ENCODE data around the gene POLD3. TPM values are rescaled to one million over a fixed set of nuclear protein-coding genes. Genes with fewer than 3 reads are reported as not detected.

The POLD3 gene, protein sequence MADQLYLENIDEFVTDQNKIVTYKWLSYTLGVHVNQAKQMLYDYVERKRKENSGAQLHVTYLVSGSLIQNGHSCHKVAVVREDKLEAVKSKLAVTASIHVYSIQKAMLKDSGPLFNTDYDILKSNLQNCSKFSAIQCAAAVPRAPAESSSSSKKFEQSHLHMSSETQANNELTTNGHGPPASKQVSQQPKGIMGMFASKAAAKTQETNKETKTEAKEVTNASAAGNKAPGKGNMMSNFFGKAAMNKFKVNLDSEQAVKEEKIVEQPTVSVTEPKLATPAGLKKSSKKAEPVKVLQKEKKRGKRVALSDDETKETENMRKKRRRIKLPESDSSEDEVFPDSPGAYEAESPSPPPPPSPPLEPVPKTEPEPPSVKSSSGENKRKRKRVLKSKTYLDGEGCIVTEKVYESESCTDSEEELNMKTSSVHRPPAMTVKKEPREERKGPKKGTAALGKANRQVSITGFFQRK
- 35.7 and 38.3 TPM in 2 replicates for total RNA-seq

DNA sequence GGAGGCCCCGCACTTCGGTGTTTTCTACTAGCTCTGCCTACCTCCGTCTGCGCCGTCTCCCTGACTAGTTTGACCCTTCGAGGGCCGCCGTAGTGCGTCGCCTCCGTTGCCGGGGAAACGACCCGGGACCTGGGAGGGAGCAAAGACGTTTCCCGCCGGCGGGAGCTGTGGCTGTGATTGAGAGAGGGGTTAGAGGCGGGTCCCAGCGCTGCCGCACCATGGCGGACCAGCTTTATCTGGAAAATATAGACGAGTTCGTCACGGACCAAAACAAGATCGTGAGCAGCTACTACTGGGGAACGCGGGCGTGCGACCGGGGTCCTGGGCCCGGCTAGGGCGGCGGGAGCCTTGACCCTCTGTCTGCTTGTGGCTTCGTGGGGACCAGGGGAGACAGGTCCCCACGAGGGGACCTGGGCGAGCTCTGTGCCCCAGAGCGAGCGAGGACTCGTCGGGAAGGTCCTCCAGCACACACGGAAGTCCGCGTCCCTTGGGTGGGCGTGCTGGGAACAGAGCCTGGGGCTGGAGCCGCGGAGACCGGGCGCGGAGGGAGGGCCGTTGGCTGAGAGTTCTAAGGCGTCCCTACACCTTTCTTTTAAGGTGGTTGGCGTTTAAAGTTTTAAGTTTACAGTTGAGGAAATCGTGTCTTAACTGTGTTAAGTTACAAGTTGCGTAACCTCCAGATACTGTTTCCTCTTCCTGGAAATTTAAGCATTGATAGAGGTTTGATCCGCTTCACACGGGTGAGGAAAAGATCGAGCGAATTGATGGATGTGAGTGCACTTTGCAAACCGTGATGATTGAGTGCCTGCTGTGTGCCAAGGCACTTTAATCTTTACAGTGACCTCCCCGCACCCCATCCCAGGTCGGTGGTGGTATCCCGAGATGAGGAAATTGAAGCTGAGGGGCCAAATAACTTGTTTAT is at the start of gene POLD3:
Gene POLD3 (plus strand): TSS at position 142 of the 922 bp plus-strand sequence. CDS start 77 bp downstream, at position 219.
- intact Hi-C loops (cut with micrococcal nuclease): loop anchor here (1.0 to 10.0 kb wide), 11 partner anchors 11 to 1220 kb away; partner anchors contain the start of genes C2CD3, COA4, LIPT2 and PAAF1

DNA sequence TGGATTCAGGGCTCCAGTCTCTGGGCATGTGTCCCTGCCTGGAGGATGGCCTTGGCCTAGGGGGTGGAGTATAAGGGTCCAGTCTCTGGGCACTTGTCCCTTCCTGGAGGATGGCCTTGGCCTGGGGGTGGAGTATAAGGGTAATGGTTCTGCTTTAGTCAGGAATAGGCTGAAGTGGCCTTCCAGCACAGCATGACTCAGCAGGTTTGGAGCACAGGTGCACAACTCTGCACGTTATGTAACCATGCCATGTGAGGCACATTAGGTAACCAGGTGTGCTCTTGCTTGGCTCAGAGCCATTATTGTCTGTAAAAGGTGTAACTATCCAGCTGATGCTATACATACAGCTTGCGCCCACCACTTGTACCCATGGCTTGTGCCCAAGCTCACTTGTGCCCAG is 48.4 kb upstream of the POLD3 start:
- intact Hi-C loops (cut with micrococcal nuclease): no loop called here

DNA sequence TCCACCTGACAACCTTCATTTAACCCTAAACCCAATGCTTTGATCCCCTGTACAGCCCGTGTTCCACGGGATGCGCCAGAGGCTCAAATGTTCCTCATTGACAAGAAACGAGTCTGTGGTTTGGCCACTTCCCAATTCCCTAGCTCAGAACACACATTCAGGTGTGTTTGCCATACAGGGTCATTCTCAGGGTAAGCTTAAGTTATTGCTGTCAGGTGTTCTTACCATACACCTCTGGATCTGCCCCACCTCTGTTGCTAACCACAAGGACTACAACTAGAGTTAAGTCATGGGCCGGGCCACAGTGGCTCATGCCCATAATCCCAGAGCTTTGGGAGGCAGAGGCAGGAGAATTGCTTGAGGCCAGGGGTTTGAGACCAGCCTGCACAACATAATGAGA is 45.6 kb upstream of the POLD3 start:
- intact Hi-C loops (cut with micrococcal nuclease): no loop called here

DNA sequence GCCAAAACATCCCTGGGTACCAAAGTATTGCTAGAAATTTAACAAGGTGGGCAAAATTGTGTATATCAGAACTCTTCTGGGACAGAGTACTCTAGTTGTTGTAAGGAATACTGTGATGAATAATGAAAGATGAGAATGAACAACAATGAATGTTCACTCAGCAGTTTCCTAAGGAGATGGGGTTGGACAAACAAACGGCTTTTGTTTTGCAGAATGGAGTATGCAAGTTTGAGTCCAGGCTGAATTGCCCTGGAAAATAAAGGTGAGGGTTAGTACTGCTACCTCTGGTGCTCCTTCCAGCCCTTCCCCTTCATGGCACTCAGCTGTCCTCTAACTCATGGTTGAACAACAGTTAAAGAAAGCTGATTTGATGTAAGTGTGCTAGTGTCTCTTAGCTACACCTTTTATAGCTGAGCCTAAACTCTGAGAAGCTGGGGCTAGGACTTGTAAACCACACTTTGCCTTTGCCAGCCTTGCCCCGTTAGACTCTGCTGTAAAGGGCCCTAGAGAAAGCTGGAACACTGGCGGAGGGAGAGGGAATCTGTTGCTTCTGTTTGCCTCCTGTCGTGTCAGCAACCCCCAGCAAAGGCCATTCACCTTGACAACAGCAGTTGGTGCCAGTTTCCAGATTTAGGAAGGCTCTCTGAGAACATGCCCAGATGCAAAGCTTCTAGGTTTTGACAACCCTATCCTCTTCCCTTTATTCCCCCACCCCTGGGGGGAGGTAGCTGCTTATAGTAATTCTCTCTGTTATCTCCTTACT is 41.2 kb upstream of the POLD3 start:
- intact Hi-C loops (cut with micrococcal nuclease): no loop called here

DNA sequence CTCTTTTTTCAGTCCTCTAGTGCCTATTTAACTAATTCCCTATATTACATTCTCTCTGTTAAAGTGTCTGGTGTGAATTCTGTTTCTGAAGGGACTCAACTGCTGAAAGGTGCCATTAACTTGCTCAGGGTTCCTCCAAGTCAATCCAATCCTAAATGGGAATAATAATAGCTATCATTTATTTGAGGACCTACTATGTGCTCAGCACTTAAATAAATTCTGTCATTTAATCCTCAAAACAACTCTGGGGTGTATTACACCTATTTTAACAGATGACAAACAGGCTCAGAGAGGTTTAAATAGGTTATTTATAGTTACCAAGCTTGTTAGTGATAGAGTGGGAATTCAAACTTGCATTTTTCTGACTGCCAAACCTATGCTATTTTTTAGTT is 40.6 kb upstream of the POLD3 start:
- intact Hi-C loops (cut with micrococcal nuclease): no loop called here

DNA sequence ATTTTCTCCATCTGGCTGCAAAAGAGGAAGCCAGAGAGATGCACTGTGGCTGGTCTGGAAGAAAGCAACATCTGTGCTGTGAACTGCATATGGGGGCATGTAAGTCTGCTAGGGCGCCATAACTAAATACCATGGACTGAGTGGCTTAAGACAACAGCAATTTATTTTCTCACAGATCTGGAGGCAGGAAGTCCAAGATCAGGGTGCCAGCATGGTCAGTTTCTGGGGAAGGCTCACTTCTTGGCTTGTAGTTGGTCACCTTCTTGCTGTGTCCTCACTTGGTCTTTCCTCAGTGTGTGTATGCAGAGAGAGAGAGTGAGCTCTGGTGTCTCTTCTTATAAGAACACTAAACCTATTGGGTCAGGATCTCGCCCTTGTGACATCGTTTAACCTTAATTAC is 34.9 kb upstream of the POLD3 start:
- intact Hi-C loops (cut with micrococcal nuclease): no loop called here

DNA sequence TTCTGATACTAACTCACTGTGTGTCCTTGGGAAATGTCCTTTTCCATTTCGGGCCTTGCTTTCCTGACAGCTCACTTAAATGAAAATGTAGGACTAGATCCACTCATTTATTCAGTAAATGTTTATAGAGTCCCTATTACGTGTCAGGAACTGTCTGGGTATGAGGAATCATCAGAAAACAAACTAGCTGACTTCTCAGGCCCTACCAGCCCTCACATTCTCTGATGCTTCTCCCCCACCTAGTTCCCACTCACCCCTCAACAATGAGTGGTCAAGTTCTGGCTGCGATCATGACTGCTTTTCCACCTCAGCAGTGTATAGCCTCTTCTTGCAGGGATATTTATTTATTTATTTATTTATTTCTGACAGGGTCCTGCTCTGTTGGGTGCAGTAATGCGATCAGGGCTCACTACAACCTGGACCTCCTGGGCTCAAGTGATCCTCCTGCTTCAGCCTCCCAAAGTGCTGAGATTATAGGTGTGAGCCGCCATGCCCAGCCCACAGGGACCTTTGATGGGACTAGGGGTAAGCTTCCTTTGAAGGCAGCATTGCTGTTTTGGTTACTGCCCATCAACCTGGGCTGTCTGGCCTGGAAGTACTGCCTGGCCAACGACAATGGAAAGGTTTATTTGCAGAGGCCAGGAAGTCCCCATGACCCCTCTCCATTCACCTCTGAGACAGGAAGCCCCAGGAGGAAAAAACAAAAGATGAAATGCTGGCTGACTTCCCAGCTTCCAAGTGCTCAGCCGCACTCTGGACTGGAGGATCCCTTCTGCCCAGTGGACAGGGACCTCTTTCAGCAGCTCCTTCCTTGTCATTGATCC is 33.1 kb upstream of the POLD3 start:
- intact Hi-C loops (cut with micrococcal nuclease): no loop called here

DNA sequence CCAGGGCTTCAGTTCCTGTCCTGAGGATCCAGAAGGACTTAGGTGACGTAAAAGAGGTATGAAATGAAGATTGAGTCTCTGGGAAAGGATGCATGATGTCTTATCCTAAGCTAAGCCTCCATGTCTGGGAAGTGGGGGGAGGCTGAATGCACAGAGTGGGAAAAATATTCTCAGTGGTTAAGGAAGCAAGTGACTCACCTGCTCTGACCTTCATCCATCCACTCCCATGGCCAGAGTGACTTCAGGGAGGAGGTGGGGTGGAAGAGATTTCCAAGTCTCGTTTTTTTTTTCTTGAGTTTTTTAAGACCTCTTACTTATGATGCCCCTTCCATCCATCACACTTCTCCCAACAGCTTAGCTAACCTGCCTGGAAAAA is 32.5 kb upstream of the POLD3 start:
- intact Hi-C loops (cut with micrococcal nuclease): no loop called here

DNA sequence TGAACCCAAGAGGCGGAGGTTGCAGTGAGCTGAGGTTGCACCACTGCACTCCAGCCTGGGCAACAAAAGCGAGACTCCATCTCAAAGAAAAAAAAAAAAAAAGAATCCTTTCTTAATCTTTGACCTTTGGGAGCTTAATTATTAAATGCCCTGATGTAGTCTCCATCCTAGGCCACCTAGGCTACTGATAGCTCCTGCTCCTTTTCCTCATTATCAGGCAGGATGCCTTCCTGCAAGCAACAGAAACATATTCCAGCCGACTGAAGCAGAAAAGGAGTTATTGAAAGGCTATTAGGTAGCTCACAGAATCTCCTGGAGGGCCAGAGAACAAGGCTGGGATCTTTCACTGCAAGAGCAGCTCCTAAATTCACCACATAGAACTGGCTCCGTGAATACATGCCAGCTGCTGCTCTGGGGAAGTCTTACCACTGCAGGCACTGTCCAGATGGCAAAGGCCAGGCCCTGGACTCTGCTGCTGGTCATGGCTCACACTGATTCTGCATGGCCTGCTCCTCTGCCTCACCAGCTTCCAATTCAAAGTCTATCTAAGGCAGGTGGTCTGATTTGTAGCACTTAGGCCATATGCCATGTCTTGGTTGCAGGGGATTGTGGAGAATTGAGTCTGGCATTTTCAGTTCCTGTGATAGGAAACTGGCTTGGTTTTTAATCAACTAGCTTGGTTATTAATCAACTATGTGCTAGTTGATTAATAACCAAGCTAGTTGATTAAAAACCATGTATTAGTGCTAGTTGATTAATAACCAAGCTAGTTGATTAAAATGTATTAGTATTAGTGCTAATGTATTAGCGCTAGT is 26.0 kb upstream of the POLD3 start:
- intact Hi-C loops (cut with micrococcal nuclease): no loop called here

DNA sequence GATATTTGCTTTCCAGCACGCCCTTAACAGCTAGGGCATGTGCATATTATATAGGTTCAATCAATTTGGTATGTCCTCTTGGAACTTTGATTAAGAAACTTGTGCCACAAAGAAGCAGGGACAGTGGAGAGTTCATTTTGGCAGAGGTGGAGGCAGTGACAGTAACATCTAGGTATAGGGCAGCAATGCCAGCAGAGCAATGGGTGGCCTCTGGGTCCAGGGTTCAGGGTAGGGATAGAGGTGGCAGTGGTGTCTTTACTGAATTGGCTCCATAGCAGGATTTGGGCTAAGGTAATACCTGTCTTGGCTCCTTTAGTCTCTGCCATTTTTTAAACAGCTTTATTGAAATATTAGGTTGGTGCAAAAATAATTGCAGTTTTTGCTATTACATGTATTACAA is 24.4 kb upstream of the POLD3 start:
- intact Hi-C loops (cut with micrococcal nuclease): no loop called here

DNA sequence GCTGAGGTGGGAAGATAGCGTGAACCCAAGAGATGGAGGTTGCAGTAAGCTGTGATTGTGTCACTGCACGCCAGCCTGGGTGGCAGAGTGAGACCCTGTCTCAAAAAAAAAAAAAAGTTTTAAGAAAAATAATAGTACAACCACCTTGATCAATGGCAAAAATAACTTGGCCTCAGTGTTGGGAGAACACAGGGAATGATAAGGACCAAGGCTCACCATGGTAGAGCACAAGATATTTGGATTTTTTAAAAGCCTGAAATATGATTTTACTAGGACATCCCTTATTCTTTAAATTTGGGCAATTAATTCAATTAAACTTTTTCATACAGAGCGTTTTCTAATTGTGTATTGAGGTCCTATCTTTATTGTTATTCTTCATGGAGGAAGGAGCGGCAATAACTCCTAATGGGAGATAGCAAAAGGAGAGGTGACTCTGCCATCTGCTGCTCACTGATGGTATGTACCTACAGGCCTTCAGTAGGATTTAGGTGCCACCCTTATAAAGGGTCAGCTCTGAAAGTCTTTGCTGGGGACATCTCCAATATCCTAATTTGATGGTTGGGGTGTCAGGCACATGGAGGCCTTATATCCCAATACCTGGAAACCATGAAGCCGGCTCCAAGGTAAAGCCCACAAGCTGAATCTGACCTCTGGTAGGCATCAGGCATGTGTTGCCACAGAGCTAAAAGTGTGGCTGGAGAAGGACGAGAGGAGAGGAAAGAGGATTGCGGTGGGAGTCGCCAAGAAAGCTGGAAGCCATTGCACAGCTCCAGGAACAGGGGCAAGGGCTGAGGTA is 21.9 kb upstream of the POLD3 start:
- intact Hi-C loops (cut with micrococcal nuclease): loop anchor here (1.0 kb wide), 3 partner anchors 117 to 186 kb away; no protein-coding TSS in a partner anchor

DNA sequence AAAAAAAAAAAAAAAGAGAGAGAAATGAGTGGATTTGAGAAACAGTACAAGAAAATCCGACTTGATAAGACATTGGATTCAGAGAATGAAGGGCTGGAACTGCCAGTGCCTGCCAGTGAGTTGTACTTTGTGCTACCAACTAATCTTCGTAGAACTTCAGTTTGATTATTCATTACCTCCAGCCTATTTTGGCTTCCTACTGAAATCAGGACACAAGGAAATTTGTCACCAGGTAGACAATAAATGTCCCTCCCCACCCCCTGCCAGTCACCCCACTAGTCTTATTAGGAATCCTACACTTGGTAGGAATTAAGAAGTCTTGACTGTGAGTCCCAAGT is 21.4 kb upstream of the POLD3 start:
- intact Hi-C loops (cut with micrococcal nuclease): no loop called here

DNA sequence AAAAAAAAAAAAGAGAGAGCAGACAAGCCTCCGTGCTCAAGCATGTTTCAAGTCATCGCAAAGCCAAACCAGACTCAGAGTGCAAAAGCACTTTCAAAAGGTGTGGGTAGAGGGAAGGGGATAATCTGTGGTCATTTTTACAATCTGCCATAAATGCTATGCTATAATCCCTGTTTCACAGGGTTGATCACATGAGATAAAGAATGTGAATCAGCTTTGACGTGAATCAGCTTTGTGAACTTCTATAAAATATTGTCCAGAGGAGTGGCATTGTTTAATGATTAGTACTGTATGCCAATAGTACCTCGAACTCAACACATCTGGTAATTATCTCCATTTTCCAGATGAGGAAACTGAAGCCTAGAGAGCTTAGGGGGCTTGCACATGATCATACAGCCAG is 20.0 kb upstream of the POLD3 start:
- intact Hi-C loops (cut with micrococcal nuclease): no loop called here

DNA sequence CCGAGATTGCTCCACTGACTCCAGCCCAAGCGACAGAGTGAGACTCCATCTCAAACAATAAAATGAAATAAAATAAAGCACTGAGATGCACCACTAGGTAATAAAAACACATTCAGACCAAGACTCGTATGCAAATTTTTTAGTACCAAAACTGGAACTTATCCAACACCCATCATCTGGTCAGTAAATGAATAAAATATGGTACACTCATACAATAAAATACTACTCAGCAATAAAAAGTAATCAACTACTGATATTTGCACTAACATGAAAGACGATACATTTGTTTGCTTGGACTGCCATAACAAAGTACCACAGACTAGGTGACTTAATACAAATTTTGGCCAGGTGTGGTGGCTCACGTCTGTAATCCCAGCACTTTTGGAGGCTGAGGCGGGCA is 17.8 kb upstream of the POLD3 start:
- intact Hi-C loops (cut with micrococcal nuclease): no loop called here

DNA sequence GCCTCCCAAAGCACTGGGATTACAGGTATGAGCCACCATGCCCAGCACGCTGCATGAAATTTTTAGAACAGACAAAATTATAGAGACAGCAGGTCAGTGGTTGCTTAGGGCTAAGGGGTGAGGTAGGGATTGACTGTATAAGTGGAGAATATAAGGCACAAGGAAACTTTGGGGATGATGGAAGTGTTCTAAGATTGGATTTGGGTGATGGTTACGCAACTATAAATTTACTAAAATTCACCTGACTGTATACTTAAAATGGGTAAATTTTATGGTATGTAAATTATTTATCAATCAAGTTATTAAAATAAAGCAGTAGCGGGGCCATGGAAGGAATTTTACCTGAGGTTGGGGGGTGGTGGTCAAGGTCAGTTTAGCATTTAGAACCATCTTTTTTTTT is 16.4 kb upstream of the POLD3 start:
- intact Hi-C loops (cut with micrococcal nuclease): no loop called here

DNA sequence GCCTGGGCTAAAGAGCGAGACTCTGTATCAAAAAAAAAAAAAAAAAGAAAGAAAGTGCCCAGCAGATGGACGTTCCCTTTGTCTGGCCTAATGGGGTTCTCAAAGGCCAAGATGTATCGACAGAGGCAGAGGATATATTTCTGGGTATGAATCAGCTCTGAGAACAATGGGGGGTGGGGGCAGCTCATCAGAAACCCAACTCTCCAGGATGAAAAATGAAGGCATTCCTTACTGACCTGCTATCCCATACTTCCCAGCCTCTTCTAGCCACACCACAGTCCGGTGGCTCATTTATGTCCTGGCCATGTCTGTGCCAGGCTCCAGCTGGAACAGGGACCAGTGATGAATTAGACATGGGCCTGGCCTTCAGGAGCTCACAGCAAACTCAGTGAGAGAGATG is 15.2 kb upstream of the POLD3 start:
- intact Hi-C loops (cut with micrococcal nuclease): no loop called here

DNA sequence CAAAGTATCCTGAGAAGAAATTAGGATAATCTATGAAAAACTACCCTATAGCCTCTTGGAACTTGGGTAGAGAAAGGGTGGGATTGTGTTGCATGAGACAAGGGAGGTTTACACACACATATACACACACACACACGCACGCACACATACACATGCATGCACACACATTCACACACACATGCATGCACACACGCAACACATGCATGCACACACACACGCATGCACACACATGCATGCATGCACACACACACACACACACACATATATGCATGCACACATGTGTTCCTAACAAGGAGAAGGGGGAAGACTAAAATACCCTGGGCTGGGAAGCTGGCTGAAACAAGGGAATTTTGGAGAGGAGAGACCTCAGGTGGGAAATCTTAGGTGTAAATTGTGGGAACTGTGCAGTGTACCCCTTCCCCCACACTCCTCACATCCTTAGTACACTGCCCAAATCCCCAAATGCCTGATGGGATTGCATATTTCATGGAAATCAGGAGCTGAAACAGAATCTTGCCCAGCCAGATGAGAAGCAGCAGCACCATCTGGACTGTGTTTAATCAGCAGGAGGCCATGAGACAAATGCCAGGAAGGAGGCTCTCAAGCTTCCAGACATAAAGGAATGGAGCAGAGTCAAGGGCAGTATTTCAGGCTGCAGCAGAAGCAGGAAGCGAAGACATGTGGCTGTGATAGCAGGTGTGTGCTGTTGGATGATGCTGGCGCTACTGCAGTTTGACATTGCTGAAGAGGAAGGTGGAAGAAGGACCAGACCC is 14.6 kb upstream of the POLD3 start:
- intact Hi-C loops (cut with micrococcal nuclease): no loop called here

DNA sequence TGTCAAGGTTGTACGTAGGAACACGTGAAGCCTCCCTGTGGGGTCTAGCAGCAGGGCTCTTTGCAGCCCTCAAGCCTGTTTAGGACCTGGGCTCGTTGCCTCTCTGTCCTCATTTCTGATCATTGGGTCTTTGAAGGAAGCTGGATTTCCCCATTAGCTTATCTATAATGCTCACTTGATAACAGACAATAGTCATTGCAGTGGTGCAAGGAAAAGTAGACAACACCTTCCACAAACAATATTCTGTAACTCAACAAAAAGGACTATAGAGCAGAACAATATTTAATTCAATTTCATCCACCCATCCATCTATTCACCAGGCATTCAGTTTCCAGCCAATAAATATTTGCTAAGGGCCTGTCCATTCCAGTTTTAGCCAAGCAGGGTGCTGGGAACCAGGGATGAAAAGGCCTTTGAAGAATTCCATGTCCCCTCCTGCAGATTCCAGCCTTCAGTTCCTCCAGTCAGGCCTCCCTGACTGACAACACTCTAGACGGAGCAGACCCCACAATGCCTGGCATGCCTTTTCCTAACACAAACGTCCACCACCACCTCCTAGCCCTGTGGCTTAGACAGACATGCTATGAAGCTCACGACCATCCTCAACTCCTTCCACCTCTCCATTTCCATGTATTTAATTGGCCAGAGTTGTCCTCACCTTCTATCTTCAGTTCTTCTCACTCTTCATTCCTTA is 12.7 kb upstream of the POLD3 start:
- intact Hi-C loops (cut with micrococcal nuclease): no loop called here
